Right hindlimb (tissue), 1 donor: ENCODE data around the gene PPFIA1.
A peak's percentile ranks its signal among the peaks of the same experiment; 100 is the strongest.
"Not testable (repeated sequence)": the region's sequence is repeated elsewhere in the genome, so short reads cannot be mapped to it uniquely, and the experiment has no call there.

Experiments
- DNase-seq: peaks from one replicate; pipeline ENCODE4 v3.0.0-alpha.2; 2018

PPFIA1 gene

GRCh38 chr11:70252844-70253243 lies 17.6 kb upstream of the PPFIA1 start:
- no peak for DNase-seq

GRCh38 chr11:70255477-70256116 lies 14.9 kb upstream of the PPFIA1 start:
- DNase-seq, result no peak

GRCh38 chr11:70259077-70259476 lies 11.4 kb upstream of the PPFIA1 start:
- DNase-seq, result not testable (repeated sequence)

GRCh38 chr11:70262951-70263350 lies 7.5 kb upstream of the PPFIA1 start:
- DNase-seq, result no peak

GRCh38 chr11:70263363-70263762 lies 7.1 kb upstream of the PPFIA1 start:
- DNase-seq, result no peak

- no peak for DNase-seq
Measured at GRCh38 chr11:70265341-70265740, 5.1 kb upstream of the PPFIA1 start.

- DNase-seq, result no peak
Measured at GRCh38 chr11:70267405-70267950, 3.0 kb upstream of the PPFIA1 start.

GRCh38 chr11:70268526-70268925 lies 2.0 kb upstream of the PPFIA1 start:
- DNase-seq, result no peak

- DNase-seq, result peak; percentile 47
Measured at GRCh38 chr11:70270877-70271648, 573 bp downstream of the PPFIA1 start.

- DNase-seq, result no peak
Measured at GRCh38 chr11:70271649-70271953, 1.1 kb downstream of the PPFIA1 start.

- DNase-seq, result no peak
Measured at GRCh38 chr11:70272009-70272408, 1.5 kb downstream of the PPFIA1 start.

- no peak for DNase-seq
Measured at GRCh38 chr11:70278994-70279393, 8.5 kb downstream of the PPFIA1 start.

GRCh38 chr11:70281156-70281609 lies 10.7 kb downstream of the PPFIA1 start:
- peak; percentile 50 for DNase-seq

- DNase-seq, result no peak
Measured at GRCh38 chr11:70282012-70282411, 11.5 kb downstream of the PPFIA1 start.

- DNase-seq, result no peak
Measured at GRCh38 chr11:70288721-70289120, 18.2 kb downstream of the PPFIA1 start.

- no peak for DNase-seq
Measured at GRCh38 chr11:70289582-70289981, 19.1 kb downstream of the PPFIA1 start.

- DNase-seq, result peak; percentile 33
Measured at GRCh38 chr11:70290361-70291065, 20.0 kb downstream of the PPFIA1 start.

GRCh38 chr11:70292166-70292565 lies 21.7 kb downstream of the PPFIA1 start:
- DNase-seq, result no peak

- DNase-seq, result no peak
Measured at GRCh38 chr11:70292863-70293262, 22.4 kb downstream of the PPFIA1 start.

- not testable (repeated sequence) for DNase-seq
Measured at GRCh38 chr11:70295166-70295565, 24.7 kb downstream of the PPFIA1 start.

GRCh38 chr11:70296681-70297080 lies 26.2 kb downstream of the PPFIA1 start:
- DNase-seq, result no peak

GRCh38 chr11:70297341-70297740 lies 26.9 kb downstream of the PPFIA1 start:
- DNase-seq, result no peak

- no peak for DNase-seq
Measured at GRCh38 chr11:70298243-70298915, 27.9 kb downstream of the PPFIA1 start.
